Measurements from ENCODE around the gene GDPGP1. TPM values are rescaled to one million over a fixed set of nuclear protein-coding genes. Genes with fewer than 3 reads are reported as not detected.
A peak's percentile ranks its signal among the peaks of the same experiment; 100 is the strongest.

Gene GDPGP1
- total and polyA plus RNA-seq, 7 experiments from 2014 or later: 0.61 to 16.3 (median 11.6) TPM

DNA sequence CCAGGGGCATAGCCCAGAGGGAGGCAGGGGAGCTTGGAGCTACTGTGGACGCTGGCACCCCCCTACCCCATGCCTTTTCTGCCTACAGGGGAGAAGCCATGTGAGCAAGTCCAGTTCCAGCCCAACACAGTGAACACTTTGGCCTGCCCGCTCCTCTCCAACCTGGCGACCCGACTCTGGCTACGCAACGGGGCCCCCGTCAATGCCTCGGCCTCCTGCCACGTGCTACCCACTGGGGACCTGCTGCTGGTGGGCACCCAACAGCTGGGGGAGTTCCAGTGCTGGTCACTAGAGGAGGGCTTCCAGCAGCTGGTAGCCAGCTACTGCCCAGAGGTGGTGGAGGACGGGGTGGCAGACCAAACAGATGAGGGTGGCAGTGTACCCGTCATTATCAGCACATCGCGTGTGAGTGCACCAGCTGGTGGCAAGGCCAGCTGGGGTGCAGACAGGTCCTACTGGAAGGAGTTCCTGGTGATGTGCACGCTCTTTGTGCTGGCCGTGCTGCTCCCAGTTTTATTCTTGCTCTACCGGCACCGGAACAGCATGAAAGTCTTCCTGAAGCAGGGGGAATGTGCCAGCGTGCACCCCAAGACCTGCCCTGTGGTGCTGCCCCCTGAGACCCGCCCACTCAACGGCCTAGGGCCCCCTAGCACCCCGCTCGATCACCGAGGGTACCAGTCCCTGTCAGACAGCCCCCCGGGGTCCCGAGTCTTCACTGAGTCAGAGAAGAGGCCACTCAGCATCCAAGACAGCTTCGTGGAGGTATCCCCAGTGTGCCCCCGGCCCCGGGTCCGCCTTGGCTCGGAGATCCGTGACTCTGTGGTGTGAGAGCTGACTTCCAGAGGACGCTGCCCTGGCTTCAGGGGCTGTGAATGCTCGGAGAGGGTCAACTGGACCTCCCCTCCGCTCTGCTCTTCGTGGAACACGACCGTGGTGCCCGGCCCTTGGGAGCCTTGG lies 5.9 kb upstream of the GDPGP1 start:
- ChIA-PET POLR2A (interaction anchor here (0.6 to 7.8 kb wide), 3 partner anchors 25 to 193 kb away, joined by 3 to 95 read pairs (median 4); partner anchors contain the start of gene SEMA4B), CTCF (interaction anchor here (1.3 kb wide), 1 partner anchor 85 kb away, joined by 3 read pairs; no protein-coding TSS in a partner anchor)
- H3K27me3 Mint-ChIP-seq: no peaks in the 10 kb centered on the region
- peaks cover 0 to 28% (median 16%) of the 10 kb centered on the region in 5 donors for H3K36me3 Mint-ChIP-seq
- peaks cover 0 to 1% (median 0%) of the 10 kb centered on the region in 11 donors for H3K9me3 Mint-ChIP-seq
- Histone ChIP-seq H3K4me3 (ENCODE audit: low read length) (no peak overlapping the region), H3K27ac (ENCODE audit: low read depth, low read length) (peak overlapping the region; percentile 18), H3K4me1 (ENCODE audit: control insufficient read depth in 2 of 2, insufficient read depth in 2 of 2, low read length in 2 of 2) (peaks cover 32 to 34% of the 10 kb centered on the region in 2 donors), H3K27me3 (ENCODE audit: control insufficient read depth in 2 of 2, insufficient read depth in 2 of 2, low read length in 2 of 2) (no peaks in the 10 kb centered on the region), H3K9me3 (ENCODE audit: control insufficient read depth in 2 of 3, low read length in 3 of 3) (no peaks in the 10 kb centered on the region), H3K36me3 (ENCODE audit: control insufficient read depth in 2 of 3, insufficient read depth in 3 of 3, low read length in 3 of 3) (peaks cover 13 to 58% (median 23%) of the 10 kb centered on the region in 3 experiments)
- peak overlapping the region in 1 of 10 donors; percentile 53 for H3K4me3 Mint-ChIP-seq
- no peak for ATAC-seq
- DNase-seq: no peak
- intact Hi-C loops (cut with micrococcal nuclease): no loop called here
- H3K27ac Mint-ChIP-seq: peak overlapping the region in 8 of 9 donors; percentile 65 to 100 (median 98)
- peaks cover 29 to 46% (median 41%) of the 10 kb centered on the region in 7 donors for H3K4me1 Mint-ChIP-seq

DNA sequence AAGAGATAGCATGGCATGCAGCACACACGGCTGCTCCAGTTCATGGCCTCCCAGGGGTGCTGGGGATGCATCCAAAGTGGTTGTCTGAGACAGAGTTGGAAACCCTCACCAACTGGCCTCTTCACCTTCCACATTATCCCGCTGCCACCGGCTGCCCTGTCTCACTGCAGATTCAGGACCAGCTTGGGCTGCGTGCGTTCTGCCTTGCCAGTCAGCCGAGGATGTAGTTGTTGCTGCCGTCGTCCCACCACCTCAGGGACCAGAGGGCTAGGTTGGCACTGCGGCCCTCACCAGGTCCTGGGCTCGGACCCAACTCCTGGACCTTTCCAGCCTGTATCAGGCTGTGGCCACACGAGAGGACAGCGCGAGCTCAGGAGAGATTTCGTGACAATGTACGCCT lies 5.0 kb upstream of the GDPGP1 start:
- H3K27ac Mint-ChIP-seq: peak overlapping the region in 8 of 9 donors; percentile 96 to 100 (median 98)
- peaks cover 0 to 25% (median 16%) of the 10 kb centered on the region in 5 donors for H3K36me3 Mint-ChIP-seq
- no peaks in the 10 kb centered on the region for H3K9me3 Mint-ChIP-seq
- peak overlapping the region in 4 of 10 donors; percentile 58 to 95 (median 90) for H3K4me3 Mint-ChIP-seq
- peaks cover 29 to 47% (median 41%) of the 10 kb centered on the region in 7 donors for H3K4me1 Mint-ChIP-seq
- CTCF ChIA-PET: interaction anchor here (0.6 kb wide), 1 partner anchor 355 kb away, joined by 3 read pairs; no protein-coding TSS in a partner anchor
- Histone ChIP-seq H3K36me3 (ENCODE audit: control insufficient read depth in 2 of 3, insufficient read depth in 3 of 3, low read length in 3 of 3) (peaks cover 13 to 55% (median 23%) of the 10 kb centered on the region in 3 experiments), H3K27ac (ENCODE audit: low read depth, low read length) (peak overlapping the region; percentile 99), H3K9me3 (ENCODE audit: control insufficient read depth in 2 of 3, low read length in 3 of 3) (no peaks in the 10 kb centered on the region), H3K4me1 (ENCODE audit: control insufficient read depth in 2 of 2, insufficient read depth in 2 of 2, low read length in 2 of 2) (peaks cover 32 to 35% of the 10 kb centered on the region in 2 donors), H3K4me3 (ENCODE audit: low read length) (no peak overlapping the region), H3K27me3 (ENCODE audit: control insufficient read depth in 2 of 2, insufficient read depth in 2 of 2, low read length in 2 of 2) (no peaks in the 10 kb centered on the region)
- H3K27me3 Mint-ChIP-seq: no peaks in the 10 kb centered on the region
- ATAC-seq (no peak), DNase-seq (no peak)
- POLR2A ChIA-PET: interaction anchor here (0.5 to 7.8 kb wide), 3 partner anchors 26 to 665 kb away, joined by 3 to 95 read pairs (median 3); partner anchors contain the start of gene SEMA4B
- intact Hi-C loops (cut with micrococcal nuclease): no loop called here

DNA sequence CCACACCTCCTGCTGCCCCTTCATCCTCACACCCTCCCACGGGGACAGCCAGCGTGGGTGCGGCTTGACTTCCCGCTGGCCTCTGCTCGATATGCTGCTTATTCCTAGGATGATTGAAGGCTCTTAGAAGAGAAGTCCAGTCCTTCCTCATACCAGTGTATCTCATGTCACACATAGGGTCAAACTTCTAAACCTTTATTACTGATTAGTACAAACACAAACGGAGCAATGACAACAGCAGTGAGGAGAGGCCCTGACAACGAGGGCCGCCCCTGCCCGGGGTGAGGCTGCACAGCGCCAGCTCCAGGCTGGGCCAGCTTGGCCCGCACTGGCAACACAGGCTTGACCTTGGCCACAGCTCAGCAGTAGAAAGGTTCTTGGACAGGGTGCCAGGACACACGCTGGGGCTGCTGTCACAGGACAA lies 3.9 kb upstream of the GDPGP1 start:
- Mint-ChIP-seq H3K4me1 (peaks cover 35 to 55% (median 50%) of the 10 kb centered on the region in 7 donors), H3K27ac (peak overlapping the region; percentile 96 to 100 (median 98)), H3K9me3 (no peaks in the 10 kb centered on the region), H3K27me3 (no peaks in the 10 kb centered on the region), H3K4me3 (peak overlapping the region; percentile 87 to 95 (median 92)), H3K36me3 (peaks cover 0 to 24% (median 16%) of the 10 kb centered on the region in 5 donors)
- Histone ChIP-seq H3K36me3 (ENCODE audit: control insufficient read depth in 2 of 3, insufficient read depth in 3 of 3, low read length in 3 of 3) (peaks cover 9 to 44% (median 23%) of the 10 kb centered on the region in 3 experiments), H3K9me3 (ENCODE audit: control insufficient read depth in 2 of 3, low read length in 3 of 3) (no peaks in the 10 kb centered on the region), H3K4me1 (ENCODE audit: control insufficient read depth in 2 of 2, insufficient read depth in 2 of 2, low read length in 2 of 2) (peaks cover 39 to 42% of the 10 kb centered on the region in 2 donors), H3K4me3 (ENCODE audit: low read length) (peak overlapping the region; percentile 92), H3K27me3 (ENCODE audit: control insufficient read depth in 2 of 2, insufficient read depth in 2 of 2, low read length in 2 of 2) (no peaks in the 10 kb centered on the region), H3K27ac (ENCODE audit: low read depth, low read length) (peak overlapping the region; percentile 99)
- ChIA-PET POLR2A (interaction anchor here (1.2 to 7.8 kb wide), 5 partner anchors 27 to 46 kb away, joined by 4 to 95 read pairs (median 32); partner anchors contain the start of genes NGRN and SEMA4B), CTCF (interaction anchor here (0.6 to 1.3 kb wide), 3 partner anchors 28 to 112 kb away, joined by 3 to 4 read pairs (median 3); no protein-coding TSS in a partner anchor)
- ATAC-seq (no peak), DNase-seq (no peak)
- intact Hi-C loops (cut with micrococcal nuclease): loop anchor here (5.0 kb wide), 5 partner anchors 88 to 898 kb away; partner anchors contain the start of genes AP3S2 (in 2 of the 2) and POLG (in 1 of the 2)

DNA sequence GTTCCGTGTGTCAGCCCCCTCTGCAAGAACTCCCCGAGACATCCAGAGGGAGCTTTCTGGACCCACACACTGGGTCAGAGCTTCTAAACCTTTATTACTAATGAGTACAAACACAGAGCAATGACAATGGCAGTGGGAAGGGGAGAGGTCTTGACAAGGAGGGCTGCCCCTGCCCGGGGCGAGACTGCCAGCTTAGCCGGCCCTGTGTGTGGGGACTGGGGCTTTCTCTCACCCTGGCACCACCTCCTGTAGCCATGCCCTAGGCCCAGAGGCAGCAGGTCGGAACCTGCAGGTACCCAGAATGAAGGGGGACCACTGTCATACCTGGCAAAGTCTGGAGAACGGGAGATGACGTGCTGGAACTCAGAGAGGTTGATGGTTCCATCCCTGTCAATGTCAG lies 3.4 kb upstream of the GDPGP1 start:
- peaks cover 7 to 39% (median 23%) of the 10 kb centered on the region in 3 experiments for H3K36me3 ChIP-seq (ENCODE audit: control insufficient read depth in 2 of 3, insufficient read depth in 3 of 3, low read length in 3 of 3)
- ChIA-PET POLR2A (interaction anchor here (0.7 to 7.8 kb wide), 9 partner anchors 8 to 1142 kb away, joined by 3 to 95 read pairs (median 9); partner anchors contain the start of genes ABHD2, NGRN, SEMA4B and TTLL13), CTCF (interaction anchor here (0.6 to 1.3 kb wide), 3 partner anchors 28 to 112 kb away, joined by 3 to 4 read pairs (median 3); no protein-coding TSS in a partner anchor)
- no peaks in the 10 kb centered on the region for H3K9me3 ChIP-seq (ENCODE audit: control insufficient read depth in 2 of 3, low read length in 3 of 3)
- intact Hi-C loops (cut with micrococcal nuclease): loop anchor here (1.0 to 5.0 kb wide), 12 partner anchors 11 to 898 kb away; partner anchors contain the start of genes AP3S2 (in 2 of the 2), POLG (in 1 of the 2) and SEMA4B (in 1 of the 2)
- no peak for DNase-seq
- no peaks in the 10 kb centered on the region for H3K27me3 ChIP-seq (ENCODE audit: control insufficient read depth in 2 of 2, insufficient read depth in 2 of 2, low read length in 2 of 2)
- H3K4me1 ChIP-seq (ENCODE audit: control insufficient read depth in 2 of 2, insufficient read depth in 2 of 2, low read length in 2 of 2): peaks cover 39 to 43% of the 10 kb centered on the region in 2 donors
- H3K9me3 Mint-ChIP-seq: no peaks in the 10 kb centered on the region
- peak overlapping the region; percentile 99 for H3K27ac ChIP-seq (ENCODE audit: low read depth, low read length)
- no peaks in the 10 kb centered on the region for H3K27me3 Mint-ChIP-seq
- peak overlapping the region; percentile 92 for H3K4me3 ChIP-seq (ENCODE audit: low read length)
- peak overlapping the region; percentile 96 to 100 (median 98) for H3K27ac Mint-ChIP-seq
- H3K4me1 Mint-ChIP-seq: peaks cover 36 to 57% (median 51%) of the 10 kb centered on the region in 7 donors
- ATAC-seq: no peak
- peaks cover 0 to 23% (median 16%) of the 10 kb centered on the region in 5 donors for H3K36me3 Mint-ChIP-seq
- H3K4me3 Mint-ChIP-seq: peak overlapping the region; percentile 87 to 95 (median 92)

DNA sequence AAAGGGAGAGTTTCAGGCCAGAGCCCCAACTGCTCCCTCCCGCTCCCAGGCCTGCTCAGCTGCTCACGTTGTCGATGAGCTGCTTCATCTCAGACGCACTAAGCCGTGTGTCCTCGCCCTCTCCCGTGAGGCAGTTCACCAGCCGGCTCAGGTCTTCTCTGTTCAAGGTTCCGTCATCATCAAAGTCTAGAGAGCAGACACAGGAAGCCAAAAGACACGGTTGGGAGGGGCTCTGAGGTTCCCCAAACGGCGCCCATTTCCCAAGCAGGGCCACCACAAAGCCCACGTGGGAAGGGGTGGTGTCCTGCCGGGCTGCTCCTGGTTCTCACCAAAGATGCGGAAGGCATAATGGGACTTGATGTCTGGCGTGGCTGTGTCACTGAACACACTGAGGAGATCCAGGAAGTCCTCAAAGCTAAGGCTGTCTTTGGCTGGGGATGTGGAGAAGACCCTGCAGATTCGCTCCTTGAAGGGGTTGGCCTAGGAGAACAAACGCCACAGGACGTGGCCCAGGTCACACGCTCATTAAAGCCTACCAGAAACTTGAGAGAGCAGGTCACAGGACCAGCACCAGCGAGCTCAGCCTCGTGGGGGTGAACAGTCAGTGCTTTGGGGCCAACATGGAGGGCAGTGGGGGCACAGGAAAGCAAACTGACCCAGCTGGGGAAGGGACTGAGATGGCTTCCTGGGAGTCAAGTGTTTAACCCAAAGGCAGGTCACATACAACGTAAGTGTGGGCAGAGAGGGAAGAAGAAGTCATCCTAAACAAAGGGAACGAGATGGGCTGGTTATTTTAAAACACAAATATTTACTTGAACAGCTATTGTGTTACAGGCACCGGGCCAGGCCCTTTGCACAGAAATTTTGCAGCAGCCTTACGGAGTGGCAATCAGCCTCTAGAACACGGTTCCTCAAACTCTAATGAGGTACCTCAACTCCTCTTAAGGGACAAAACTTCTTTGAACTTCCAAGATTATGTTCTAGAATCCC lies 2.7 kb upstream of the GDPGP1 start:
- intact Hi-C loops (cut with micrococcal nuclease): loop anchor here (1.0 to 5.0 kb wide), 12 partner anchors 12 to 899 kb away; partner anchors contain the start of genes AP3S2 (in 2 of the 2), POLG (in 1 of the 2) and SEMA4B (in 1 of the 2)
- peak; percentile 60 to 92 (median 88) for DNase-seq
- ChIA-PET POLR2A (interaction anchor here (0.7 to 7.8 kb wide), 13 partner anchors 9 to 1143 kb away, joined by 3 to 95 read pairs (median 9); partner anchors contain the start of genes ABHD2, HDDC3, IDH2 and NGRN), CTCF (interaction anchor here (0.9 to 1.3 kb wide), 4 partner anchors 12 to 72 kb away, joined by 3 to 4 read pairs (median 4); no protein-coding TSS in a partner anchor)
- Mint-ChIP-seq H3K27me3 (no peaks in the 10 kb centered on the region), H3K9me3 (no peaks in the 10 kb centered on the region), H3K27ac (peak overlapping the region; percentile 96 to 100 (median 98)), H3K4me1 (peaks cover 40 to 61% (median 52%) of the 10 kb centered on the region in 7 donors), H3K4me3 (peak overlapping the region; percentile 87 to 95 (median 92)), H3K36me3 (peaks cover 0 to 25% (median 12%) of the 10 kb centered on the region in 5 donors)
- Histone ChIP-seq H3K27me3 (ENCODE audit: control insufficient read depth in 2 of 2, insufficient read depth in 2 of 2, low read length in 2 of 2) (no peaks in the 10 kb centered on the region), H3K4me1 (ENCODE audit: control insufficient read depth in 2 of 2, insufficient read depth in 2 of 2, low read length in 2 of 2) (peaks cover 39 to 43% of the 10 kb centered on the region in 2 donors), H3K36me3 (ENCODE audit: control insufficient read depth in 2 of 3, insufficient read depth in 3 of 3, low read length in 3 of 3) (peaks cover 7 to 40% (median 23%) of the 10 kb centered on the region in 3 experiments), H3K9me3 (ENCODE audit: control insufficient read depth in 2 of 3, low read length in 3 of 3) (no peaks in the 10 kb centered on the region), H3K4me3 (ENCODE audit: low read length) (peak overlapping the region; percentile 92), H3K27ac (ENCODE audit: low read depth, low read length) (peak overlapping the region; percentile 99)
- ATAC-seq: peak; percentile 77
